ENCODE data around the gene CAMK2B.

CAMK2B gene

GRCh38 chr7:44189993-44190872, 135.2 kb downstream of the CAMK2B start:
- TF ChIP-seq CTCF (IDR thresholded peaks at IDR 0.05; ENCODE audit: low read depth, low read length) = no peak
- Histone ChIP-seq H3K9me3 (no peaks in the 10 kb centered on the region), H3K4me1 (no peaks in the 10 kb centered on the region; the same call in 1 of the 2 replicates), H3K36me3 (no peaks in the 10 kb centered on the region), H3K27me3 (no peaks in the 10 kb centered on the region), H3K4me3 (ENCODE audit: low read depth, low read length) (no peak overlapping the region)
- no peak for DNase-seq

GRCh38 chr7:44189286-44189992, 136.0 kb downstream of the CAMK2B start, which contains the start of gene GCK:
Gene GCK, minus strand, starts transcription at chr7:44189439. Its CDS starts 486 bp downstream, at chr7:44188953.
- no peak for DNase-seq
- Histone ChIP-seq H3K9me3 (no peaks in the 10 kb centered on the region), H3K4me3 (ENCODE audit: low read depth, low read length) (no peak within 1 kb of the TSS), H3K4me1 (no peaks in the 10 kb centered on the region; the same call in 1 of the 2 replicates), H3K27me3 (no peaks in the 10 kb centered on the region), H3K36me3 (no peaks in the 10 kb centered on the region)
- TF ChIP-seq CTCF (IDR thresholded peaks at IDR 0.05; ENCODE audit: low read depth, low read length) = no peak

- no peaks in the 10 kb centered on the region for H3K9me3 ChIP-seq
- TF ChIP-seq CTCF (IDR thresholded peaks at IDR 0.05; ENCODE audit: low read depth, low read length) = no peak
- H3K36me3 ChIP-seq = no peaks in the 10 kb centered on the region
- no peaks in the 10 kb centered on the region for H3K27me3 ChIP-seq
- no peak for DNase-seq
- H3K4me3 ChIP-seq (ENCODE audit: low read depth, low read length) = no peak overlapping the region
- no peaks in the 10 kb centered on the region; the same call in 1 of the 2 replicates for H3K4me1 ChIP-seq
Observed at GRCh38 chr7:44188480-44189225, 136.7 kb downstream of the CAMK2B start.

- TF ChIP-seq CTCF (IDR thresholded peaks at IDR 0.05; ENCODE audit: low read depth, low read length) = no peak
- no peak for DNase-seq
- no peak overlapping the region for H3K4me3 ChIP-seq (ENCODE audit: low read depth, low read length)
- H3K9me3 ChIP-seq = no peaks in the 10 kb centered on the region
- no peaks in the 10 kb centered on the region for H3K36me3 ChIP-seq
- no peaks in the 10 kb centered on the region for H3K27me3 ChIP-seq
- no peaks in the 10 kb centered on the region for H3K4me1 ChIP-seq
Observed at GRCh38 chr7:44187636-44188416, 137.6 kb downstream of the CAMK2B start.

- Histone ChIP-seq H3K4me1 (no peaks in the 10 kb centered on the region), H3K36me3 (no peaks in the 10 kb centered on the region), H3K4me3 (ENCODE audit: low read depth, low read length) (no peak overlapping the region), H3K27me3 (no peaks in the 10 kb centered on the region), H3K9me3 (no peaks in the 10 kb centered on the region)
- DNase-seq = no peak
- no peak for TF ChIP-seq CTCF (IDR thresholded peaks at IDR 0.05; ENCODE audit: low read depth, low read length)
Observed at GRCh38 chr7:44186736-44187135, 138.7 kb downstream of the CAMK2B start.
